Right lobe of liver (tissue), 6 donors: Measurements from ENCODE around the gene NAPA. TPM values are rescaled to one million over a fixed set of nuclear protein-coding genes. Genes with fewer than 3 reads are reported as not detected.
A peak's percentile ranks its signal among the peaks of the same experiment; 100 is the strongest.

ENCODE experiments used
- ATAC-seq, 4 donors: fragments of 200-7000 bp; cut with Tn5 transposase; one replicate each; pipeline ENCODE4 v1.9.1; 2020; ENCODE audit warnings: mild to moderate bottlenecking in 4 of 4, moderate library complexity in 4 of 4
- DNase-seq, 3 donors: peaks; one replicate each; pipeline ENCODE4 v3.0.0-alpha.2; 2020
- H3K27ac ChIP-seq, 3 donors: fragments of 200-600 bp; one replicate each; pipeline ENCODE4 v1.8.0; 2022
- H3K27me3 ChIP-seq, 2 donors: fragments of 200-600 bp; one replicate each; pipeline ENCODE4 v1.8.0; 2022
- H3K36me3 ChIP-seq, 4 donors: fragments of 200-600 bp; sonication (generic) in 1 of 4; one replicate each; pipeline versions ENCODE4 v1.5.1 to v1.8.0; 2017 to 2022; ENCODE audit warnings: control low read depth in 1 of 4
- H3K4me1 ChIP-seq, 4 donors: fragments of 200-600 bp; sonication (generic) in 1 of 4; one replicate each; pipeline versions ENCODE4 v1.5.1 to v1.8.0; 2017 to 2022; ENCODE audit warnings: control low read depth in 1 of 4
- H3K4me3 ChIP-seq, 3 donors: fragments of 200-600 bp; one replicate each; pipeline ENCODE4 v1.8.0; 2022
- H3K9me3 ChIP-seq, 4 donors: fragments of 200-600 bp; sonication (generic) in 1 of 4; one replicate each; pipeline versions ENCODE4 v1.5.1 to v1.8.0; 2017 to 2022; ENCODE audit warnings: control low read depth in 1 of 4
- POLR2A ChIP-seq: fragments of 450-650 bp; IDR thresholded peaks from one replicate; pipeline ENCODE4 v1.6.1; 2017; ENCODE audit warnings: antibody characterized with exemption, mild to moderate bottlenecking
- WGBS: methylation state at CpG from one replicate; pipeline ENCODE4 v1.1.6; 2018; ENCODE audit warnings: low coverage, low lambda C conversion rate; ENCODE audit not compliant: insufficient coverage; ENCODE audit errors: missing lambda C conversion rate; 5-methylcytosine and 5-hydroxymethylcytosine counted together
- intact Hi-C, 2 donors: fragments of 100-400 bp; cut with DNase I; formaldehyde crosslinking; loops; one replicate each; pipeline versions ENCODE4 v1.11.2 to v1.14.1; 2022
- total RNA-seq, 6 experiments: library from RNA; depleted of rRNA in 2 of 6; stranded (reverse); fragments of >200 nt in 2 of 6; fragmentation: NEBNext Ultra II Directional in 3 of 6; extraction: Animal tissue kit (Norgen Biotek cat#: 25700) in 3 of 6; gene quantifications; one replicate each; pipeline versions ENCODE4 v1.1.0 to v1.2.4, GENCODE V29; 2016 to 2023
- TF ChIP-seq, protein P1 (sequence below), 4 donors: fragments of 200-600 bp in 3 of 4; fragments of 450-650 bp in 1 of 4; IDR thresholded peaks; one replicate each; pipeline versions ENCODE4 v1.5.1 to v1.8.0; 2016 to 2022; ENCODE audit warnings: antibody characterized with exemption in 4 of 4, mild to moderate bottlenecking in 2 of 4
- donor health status: DM: no; HTN: yes; CAD: no.
- donor health status: DM: no; HTN: no; CAD: no.
- donor health status: DM: no; HTN: no; CAD: no.
- donor health status: DM: no; HTN: yes; CAD: no.
- donor health status: DM: no; HTN: yes; CAD: no.

NAPA gene
- total RNA-seq, 6 experiments from 2014 or later: 83.0 to 179 (median 96.0) TPM

DNA sequence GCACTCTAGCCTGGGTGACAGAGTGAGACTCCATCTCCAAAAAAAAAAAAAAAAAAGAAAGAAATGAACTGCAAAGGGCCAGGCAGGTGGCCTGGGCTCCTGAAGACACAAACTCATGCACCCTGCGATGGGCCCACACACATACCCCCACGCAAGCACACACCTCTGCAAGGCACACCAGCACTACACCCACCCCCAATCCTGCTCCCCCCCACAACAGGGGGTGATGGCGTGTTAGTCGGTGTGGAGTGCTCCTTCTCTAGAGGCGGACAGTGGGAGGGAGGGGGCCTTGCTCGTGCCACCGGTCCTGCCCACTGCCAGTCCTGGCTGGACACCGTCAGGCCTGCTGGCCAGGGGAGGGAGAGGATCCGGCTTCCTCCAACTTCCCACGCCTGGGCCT lies 41.5 kb downstream of the NAPA start:
- Histone ChIP-seq H3K4me1 (no peaks in the 10 kb centered on the region), H3K27ac (no peak overlapping the region), H3K36me3 (no peaks in the 10 kb centered on the region), H3K4me3 (no peak overlapping the region), H3K27me3 (no peaks in the 10 kb centered on the region), H3K9me3 (no peaks in the 10 kb centered on the region)
- TF ChIP-seq, protein P1, sequence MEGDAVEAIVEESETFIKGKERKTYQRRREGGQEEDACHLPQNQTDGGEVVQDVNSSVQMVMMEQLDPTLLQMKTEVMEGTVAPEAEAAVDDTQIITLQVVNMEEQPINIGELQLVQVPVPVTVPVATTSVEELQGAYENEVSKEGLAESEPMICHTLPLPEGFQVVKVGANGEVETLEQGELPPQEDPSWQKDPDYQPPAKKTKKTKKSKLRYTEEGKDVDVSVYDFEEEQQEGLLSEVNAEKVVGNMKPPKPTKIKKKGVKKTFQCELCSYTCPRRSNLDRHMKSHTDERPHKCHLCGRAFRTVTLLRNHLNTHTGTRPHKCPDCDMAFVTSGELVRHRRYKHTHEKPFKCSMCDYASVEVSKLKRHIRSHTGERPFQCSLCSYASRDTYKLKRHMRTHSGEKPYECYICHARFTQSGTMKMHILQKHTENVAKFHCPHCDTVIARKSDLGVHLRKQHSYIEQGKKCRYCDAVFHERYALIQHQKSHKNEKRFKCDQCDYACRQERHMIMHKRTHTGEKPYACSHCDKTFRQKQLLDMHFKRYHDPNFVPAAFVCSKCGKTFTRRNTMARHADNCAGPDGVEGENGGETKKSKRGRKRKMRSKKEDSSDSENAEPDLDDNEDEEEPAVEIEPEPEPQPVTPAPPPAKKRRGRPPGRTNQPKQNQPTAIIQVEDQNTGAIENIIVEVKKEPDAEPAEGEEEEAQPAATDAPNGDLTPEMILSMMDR (IDR thresholded peaks at IDR 0.05): no peak
- no peak for TF ChIP-seq POLR2A
- WGBS: 80% methylated on average over 1 of the region's 10 CpGs
- intact Hi-C loops: no loop called here
- DNase-seq: peak in 1 of 3 donors; percentile 37
- ATAC-seq: no peak

DNA sequence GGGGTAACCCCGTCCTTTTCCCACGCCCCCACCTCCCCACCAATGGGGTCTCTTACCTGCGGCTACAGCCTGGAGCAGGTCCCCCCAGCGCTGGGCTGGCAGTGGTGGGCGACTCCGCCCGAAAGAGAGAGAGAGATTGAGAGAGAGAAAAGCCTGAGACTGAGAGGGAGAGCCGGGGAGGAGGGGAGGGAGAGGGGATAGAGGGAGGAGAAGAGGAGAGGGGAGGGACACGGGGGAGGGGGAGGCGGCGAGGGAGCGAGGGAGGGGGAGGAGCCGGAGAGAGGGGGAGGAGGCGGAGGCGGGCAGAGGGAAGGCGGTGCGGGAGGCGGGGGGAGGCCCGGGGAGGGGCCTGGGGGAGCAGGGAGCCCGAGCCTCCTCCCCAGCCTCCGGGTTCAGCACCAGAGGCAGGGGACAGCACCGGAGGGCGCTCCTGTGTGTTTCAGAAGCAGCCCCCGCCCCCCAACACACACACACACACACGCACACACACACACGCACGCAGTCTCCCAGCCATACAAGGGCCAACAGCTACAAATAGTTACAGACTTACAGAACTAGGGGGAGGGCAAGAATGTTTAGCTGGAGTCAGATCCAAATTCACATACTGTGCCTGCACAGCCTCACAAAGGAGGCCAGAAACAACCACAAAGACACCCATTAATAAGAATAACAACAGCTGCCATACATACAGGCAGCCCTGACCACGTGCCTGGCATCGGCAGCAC lies 43.0 kb downstream of the NAPA start, which contains the start of gene SLC8A2:
Gene SLC8A2 (minus strand): TSS at position 161 of the 725 bp plus-strand sequence. CDS start 5,490 bp downstream, outside the sequence.
- no peak for TF ChIP-seq POLR2A
- TF ChIP-seq, protein P1 (IDR thresholded peaks at IDR 0.05): no peak
- no peaks in the 10 kb centered on the region for H3K4me1 ChIP-seq
- peak in 1 of 3 donors; percentile 53 for DNase-seq
- no peaks in the 10 kb centered on the region for H3K36me3 ChIP-seq
- H3K4me3 ChIP-seq: no peak within 1 kb of the TSS
- WGBS: 2% methylated on average over 21 of the region's 29 CpGs
- no peaks in the 10 kb centered on the region for H3K9me3 ChIP-seq
- H3K27me3 ChIP-seq: no peaks in the 10 kb centered on the region
- peak; percentile 43 to 68 (median 50) for ATAC-seq
- intact Hi-C loops: no loop called here
- H3K27ac ChIP-seq: no peak within 1 kb of the TSS

DNA sequence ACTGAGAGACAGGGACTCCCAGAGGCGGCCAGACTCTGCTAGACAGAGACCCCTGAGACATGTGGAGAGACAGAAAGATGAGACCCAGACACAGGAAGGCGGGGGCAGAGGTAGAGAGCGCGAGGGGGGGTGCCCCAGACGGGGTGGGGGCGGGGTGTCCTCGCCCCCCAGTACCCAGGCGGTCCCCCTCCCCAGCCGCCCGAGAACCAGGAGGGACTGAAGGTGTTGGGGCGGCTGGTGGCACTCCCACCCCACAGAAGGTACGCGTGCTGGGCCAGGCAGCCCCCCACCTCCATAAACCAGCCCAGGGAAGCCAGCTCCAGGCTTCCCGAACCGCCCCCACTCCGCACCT lies 43.5 kb downstream of the NAPA start:
- DNase-seq: no peak
- no peaks in the 10 kb centered on the region for H3K4me1 ChIP-seq
- ATAC-seq: peak in 1 of 4 donors; percentile 8
- H3K27ac ChIP-seq: no peak overlapping the region
- intact Hi-C loops: no loop called here
- no peak for TF ChIP-seq POLR2A
- TF ChIP-seq, protein P1 (IDR thresholded peaks at IDR 0.05): no peak
- H3K9me3 ChIP-seq: no peaks in the 10 kb centered on the region
- H3K27me3 ChIP-seq: no peaks in the 10 kb centered on the region
- H3K36me3 ChIP-seq: no peaks in the 10 kb centered on the region
- WGBS: 0% methylated on average over 4 of the region's 16 CpGs
- no peak overlapping the region for H3K4me3 ChIP-seq

DNA sequence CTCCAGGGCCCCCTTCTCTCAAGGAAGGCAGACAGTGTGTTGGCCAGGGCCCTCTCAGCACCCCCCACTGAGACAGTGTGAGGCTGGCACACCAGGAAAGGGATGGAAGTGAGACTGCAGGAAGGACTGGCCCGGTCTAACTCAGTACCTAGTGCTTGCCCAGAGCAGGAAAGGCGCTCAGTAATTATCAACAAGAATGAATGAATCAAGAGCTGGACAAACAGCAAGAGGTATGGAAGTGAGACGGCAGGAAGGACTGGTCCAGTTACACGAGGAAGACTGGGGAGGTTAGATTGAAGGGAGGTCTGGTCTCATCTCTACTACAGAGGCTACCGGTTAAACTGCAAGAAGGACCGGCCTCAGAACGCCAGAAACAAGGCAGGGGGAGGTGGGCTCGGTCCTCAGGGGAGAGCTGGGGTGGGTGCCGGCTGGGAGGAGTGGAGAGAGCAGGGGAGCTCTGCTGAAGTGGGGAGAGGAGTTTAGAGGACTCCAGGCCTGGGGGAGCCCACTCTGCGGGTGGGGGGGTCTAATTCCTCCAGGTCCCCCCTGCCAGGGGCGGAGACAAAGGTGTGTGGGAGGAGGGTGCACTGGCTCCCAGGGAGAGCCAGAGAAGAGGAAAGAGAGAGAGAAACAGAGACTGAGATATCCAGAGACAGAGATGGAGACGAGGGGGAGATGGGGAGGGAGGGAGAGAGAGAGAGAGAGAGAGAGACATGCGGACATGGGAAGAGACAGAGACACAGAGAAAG lies 44.2 kb downstream of the NAPA start:
- TF ChIP-seq, protein P1 (IDR thresholded peaks at IDR 0.05): no peak
- TF ChIP-seq POLR2A: no peak
- H3K4me3 ChIP-seq: no peak overlapping the region

More for the DNA sequence above, 44.2 kb downstream of the NAPA start:
- ATAC-seq (no peak), DNase-seq (peak in 1 of 3 donors; percentile 29)
- no peaks in the 10 kb centered on the region for H3K27me3 ChIP-seq
- H3K36me3 ChIP-seq: no peaks in the 10 kb centered on the region
- H3K27ac ChIP-seq: no peak overlapping the region
- H3K9me3 ChIP-seq: no peaks in the 10 kb centered on the region
- intact Hi-C loops: no loop called here
- no peaks in the 10 kb centered on the region for H3K4me1 ChIP-seq
- WGBS: 15% methylated on average over 13 of the region's 13 CpGs
